ENCODE measurements around the gene KRT3.

KRT3 gene

DNA sequence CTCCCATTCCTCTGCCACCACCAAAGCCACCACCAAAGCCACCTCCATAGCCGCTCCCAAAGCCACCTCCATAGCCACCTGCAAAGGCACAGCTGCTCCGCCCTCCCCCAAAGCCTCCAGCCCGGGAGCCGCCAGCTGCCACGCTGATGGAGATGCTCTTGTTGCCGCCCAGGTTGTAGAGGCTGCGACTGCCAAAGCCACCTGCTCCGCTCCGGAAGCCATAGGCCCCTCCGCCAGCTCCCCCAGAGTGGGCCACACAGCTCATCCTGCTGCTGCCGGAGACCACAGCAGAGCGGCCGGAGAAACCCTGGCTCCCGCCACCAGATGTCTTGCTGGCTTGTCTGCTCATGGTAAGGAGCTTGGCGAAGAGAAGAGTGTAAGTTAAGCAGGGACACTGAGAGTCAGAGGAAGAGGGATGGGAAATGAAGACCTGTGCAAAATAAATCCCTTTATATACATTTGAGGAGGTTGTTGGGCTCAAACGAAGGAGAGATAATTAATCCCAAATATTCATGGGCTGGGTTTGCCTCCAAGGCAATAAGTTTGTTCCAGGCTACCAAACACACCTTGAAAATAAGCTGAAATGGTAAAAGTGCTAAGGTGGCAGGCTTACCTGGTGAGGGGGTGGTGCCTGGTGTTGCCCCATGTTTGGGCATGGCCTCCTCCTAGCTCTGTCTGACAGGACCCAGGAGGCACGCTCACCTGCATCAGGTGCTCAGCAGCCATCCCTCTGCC, at the start of gene KRT3:
Gene KRT3, minus strand, starts transcription at position 424 of the 735 bp plus-strand sequence. Its CDS starts 75 bp downstream, at position 349.
- no peak for DNase-seq

DNA sequence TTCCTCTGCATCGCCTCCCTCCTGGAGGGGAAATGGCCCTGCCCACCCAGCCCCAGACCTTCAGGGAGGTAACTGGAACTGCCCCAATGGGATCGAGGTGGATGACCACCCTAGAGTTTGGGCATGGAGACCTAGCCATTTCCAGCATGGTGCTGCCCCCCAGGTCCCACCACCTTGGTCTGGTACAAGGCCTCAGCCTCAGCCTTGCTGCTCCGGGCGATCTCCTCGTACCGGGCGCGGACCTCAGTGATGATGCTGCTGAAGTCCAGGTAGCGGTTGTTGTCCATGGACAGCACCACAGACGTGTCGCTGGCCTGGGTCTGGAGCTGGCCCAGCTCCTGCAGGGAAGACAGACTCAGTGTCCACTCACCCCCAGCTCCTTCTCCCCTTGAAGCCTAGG, 48.5 kb upstream of the KRT3 start:
- no peak for DNase-seq

- DNase-seq: no peak
Observed at GRCh38 chr12:52839436-52840105, 43.7 kb upstream of the KRT3 start.

DNA sequence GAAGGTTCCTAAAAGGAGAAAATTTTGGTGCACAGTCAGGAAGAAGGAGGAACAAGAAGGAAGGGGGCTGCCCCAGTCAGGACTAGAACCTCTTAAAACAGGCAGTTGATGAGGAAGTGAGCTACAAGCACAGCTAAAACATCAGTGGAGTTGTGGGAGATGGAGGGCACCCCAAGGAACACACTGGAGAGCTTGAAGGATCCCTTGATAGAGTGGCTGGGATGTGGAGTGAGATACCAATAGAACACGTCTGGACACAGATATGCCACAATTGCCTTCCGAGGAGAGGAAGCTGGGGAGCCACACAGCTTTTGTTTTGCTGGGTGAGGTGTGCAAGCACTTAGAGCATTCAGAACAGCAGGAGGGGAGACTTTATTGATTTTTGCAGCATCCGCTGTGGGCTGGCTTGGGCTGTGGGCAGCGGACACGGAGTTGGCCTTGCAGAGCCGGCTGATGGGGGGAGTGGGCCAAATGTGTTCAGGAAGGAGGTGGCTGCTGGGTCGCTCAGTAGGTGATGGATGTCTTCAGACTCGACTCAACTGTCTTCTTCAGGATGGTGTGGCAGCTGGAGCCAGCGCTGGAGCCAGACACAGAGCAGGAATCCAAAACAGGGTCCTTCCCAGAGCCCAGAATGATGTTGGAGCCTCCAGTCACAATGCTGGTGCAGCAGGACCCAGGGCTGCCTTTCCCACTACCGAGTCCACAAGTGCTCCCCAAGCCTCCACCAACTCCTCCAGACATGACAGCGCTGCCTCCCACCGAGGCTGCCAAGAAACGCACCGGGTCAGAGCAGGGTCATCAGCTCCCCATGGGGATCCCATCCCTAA, 42.9 kb upstream of the KRT3 start:
- no peak for DNase-seq

DNA sequence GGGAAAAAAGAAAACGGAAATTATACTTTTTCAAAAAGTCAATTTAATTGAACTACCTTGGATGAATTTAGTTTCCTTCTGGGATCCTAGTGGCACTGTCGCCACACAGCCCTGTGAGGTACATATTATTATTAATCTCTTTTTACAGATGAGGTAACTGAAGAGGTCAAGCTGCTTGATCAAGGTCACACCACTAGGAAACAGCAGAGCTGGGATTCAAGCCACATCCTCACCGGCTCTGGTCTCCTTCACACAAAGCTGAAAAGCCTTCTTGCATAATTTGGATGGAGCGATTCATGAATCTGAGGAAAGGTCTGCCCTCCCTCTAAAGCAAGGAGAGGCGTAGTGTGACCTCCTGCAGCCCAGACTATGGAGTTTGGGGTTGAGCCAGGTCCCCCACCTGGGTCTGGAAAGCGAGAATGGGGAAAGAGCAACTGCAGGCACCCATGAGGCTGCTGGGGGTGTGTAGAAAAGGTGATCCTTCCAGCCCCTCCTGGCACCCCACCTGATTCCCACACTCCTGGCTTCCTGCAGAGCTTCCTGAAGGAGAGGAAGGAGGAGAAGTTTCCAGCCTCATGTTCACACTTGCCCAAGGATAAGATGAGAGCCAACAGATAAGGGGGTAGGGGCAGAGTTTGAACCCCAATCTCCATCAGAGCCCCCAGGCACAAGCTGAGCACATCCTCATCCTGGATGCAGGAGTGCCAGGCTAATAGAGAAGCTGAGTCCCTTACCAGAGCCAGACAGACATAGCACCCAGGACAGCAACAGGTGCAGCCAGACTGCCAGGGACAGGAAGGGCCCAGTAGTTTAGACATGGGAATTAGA, 42.1 kb upstream of the KRT3 start:
- no peak for DNase-seq

GRCh38 chr12:52837413-52837741, 41.5 kb upstream of the KRT3 start:
- DNase-seq: peak; percentile 33

GRCh38 chr12:52836491-52837412, 40.8 kb upstream of the KRT3 start:
- DNase-seq: no peak

- DNase-seq: peak; percentile 83
Observed at GRCh38 chr12:52836042-52836466, 40.1 kb upstream of the KRT3 start.

- peak; percentile 47 for DNase-seq
Observed at GRCh38 chr12:52835271-52836041, 39.5 kb upstream of the KRT3 start.

DNA sequence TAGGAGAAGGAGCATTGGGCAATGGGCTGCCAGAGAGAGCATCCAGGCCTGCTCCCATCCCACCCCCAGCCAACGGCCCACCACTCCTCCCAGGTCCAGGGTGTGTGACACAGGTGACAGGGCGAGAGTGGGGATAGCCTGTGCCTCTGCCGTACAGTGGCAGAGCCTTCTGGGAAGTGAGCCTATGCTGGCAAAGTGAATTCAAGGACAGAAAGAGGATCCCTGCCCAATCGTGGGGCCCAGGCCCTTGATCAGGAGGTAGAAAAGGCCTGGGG, 38.7 kb upstream of the KRT3 start:
- DNase-seq: no peak

DNA sequence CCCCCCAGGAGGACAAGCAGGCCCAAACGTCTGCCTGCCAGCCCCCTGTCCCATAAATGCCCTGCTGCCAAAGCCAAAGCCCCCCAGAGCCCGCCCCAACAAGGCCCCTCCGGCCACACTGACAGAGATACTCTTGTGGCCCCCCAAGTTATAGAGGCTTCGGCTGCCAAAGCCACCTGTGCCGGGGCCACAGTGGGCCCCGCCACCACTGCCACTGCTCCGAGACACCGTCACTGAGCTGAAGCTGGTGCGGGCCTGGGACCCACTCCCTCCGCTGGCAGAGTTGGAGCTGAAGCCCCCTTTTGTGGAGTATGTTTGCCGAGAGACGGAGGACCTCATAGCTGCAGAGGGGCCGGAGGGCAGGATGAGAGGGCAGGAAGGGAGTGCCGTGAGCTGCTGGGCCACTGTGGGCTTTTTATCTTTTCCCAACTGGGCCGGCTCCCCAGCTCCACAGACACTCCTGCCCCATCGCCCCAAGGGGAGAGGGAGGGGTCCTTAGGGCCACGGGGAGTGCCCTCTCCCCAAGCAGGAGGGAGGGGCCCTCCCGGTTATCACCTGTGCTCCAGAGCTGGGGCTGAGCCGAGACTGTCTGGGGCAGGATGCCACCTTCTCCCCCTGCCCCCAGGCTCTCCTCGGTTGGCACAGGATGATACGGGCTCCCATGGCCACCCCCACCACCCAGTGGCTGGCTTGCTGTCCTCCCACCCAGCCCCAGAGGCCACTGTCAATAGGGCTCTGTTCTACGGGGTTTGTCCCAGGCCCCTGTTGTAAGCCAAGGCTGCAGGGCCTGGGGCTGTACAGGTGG, 38.2 kb upstream of the KRT3 start, which contains the start of gene KRT79:
Gene KRT79, minus strand, starts transcription at position 390 of the 805 bp plus-strand sequence. Its CDS starts 51 bp downstream, at position 339.
- no peak for DNase-seq

GRCh38 chr12:52832985-52833905, 37.3 kb upstream of the KRT3 start:
- no peak for DNase-seq

DNA sequence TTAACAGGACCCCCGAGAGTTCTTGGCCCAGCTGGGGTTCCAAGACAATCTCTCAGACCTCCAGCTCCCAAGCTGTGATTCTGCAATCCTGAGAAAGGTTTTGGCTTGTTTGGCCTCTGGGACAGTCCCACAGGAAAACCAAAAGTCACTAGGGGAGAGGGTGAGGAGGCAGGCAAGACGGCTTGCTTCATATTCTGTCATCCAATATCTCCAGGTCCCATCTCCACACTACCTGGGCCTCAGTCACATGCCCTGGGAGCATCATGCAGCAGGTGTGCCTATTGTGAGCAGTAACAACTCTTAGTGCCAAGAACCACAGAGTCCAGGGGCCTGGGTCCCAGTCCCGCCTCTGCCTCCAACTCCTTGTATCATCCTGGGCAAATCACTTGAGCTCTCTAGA, 36.5 kb upstream of the KRT3 start:
- no peak for DNase-seq

DNA sequence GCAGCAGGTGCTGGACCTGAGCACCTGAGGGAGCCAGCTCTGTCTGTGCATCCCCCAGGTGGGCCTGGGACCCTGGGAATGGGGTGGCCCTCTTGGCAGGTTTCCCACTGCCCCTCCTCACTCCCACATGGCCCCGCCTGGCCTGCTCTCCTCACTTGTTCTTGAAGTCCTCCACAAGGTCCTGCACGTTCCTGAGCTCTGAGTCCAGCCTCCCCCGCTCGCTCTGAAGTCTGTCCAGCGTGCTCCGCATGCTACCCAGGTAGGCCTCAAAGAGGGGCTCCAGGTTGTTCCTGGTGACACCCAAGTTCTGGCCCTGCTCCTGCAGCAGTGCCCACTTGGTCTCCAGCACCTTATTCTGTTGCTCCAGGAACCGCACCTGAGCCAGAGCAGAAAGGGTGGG, 35.3 kb upstream of the KRT3 start:
- no peak for DNase-seq

DNA sequence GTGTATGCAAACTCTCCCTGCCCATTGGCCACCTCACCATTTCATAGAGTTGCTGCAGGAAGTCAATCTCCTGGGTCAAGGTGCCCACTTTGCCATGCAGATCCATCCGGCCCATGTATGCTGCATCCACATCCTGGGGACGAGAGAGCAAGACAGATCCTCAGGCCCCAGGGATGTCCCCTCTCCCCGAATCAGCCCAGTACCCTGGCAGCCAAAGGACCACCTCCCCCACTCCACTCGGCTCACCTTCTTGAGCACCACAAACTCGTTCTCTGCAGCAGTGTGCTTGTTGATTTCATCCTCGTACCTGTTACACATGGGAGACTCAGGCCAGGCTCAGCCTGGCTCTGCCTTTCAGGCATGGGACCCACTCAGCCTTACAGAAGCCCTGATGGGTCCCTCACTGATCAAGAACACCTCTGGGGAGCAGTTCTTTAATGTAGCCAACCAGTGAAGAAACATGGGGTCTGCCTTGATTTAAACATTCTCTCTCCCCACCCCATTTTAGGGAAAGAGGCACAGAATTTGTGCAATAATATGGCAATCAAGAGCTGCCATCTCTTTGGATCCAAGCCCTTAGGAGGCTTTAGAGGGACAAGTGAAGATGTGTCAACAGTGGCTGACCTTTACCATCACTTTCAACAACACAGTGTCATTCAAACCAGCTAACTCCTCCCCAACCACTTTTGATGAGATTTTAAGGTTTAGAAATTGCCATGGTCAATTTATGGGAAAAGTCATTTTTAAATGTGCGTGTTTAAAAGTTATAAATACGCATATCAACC, 34.3 kb upstream of the KRT3 start:
- DNase-seq: no peak

DNA sequence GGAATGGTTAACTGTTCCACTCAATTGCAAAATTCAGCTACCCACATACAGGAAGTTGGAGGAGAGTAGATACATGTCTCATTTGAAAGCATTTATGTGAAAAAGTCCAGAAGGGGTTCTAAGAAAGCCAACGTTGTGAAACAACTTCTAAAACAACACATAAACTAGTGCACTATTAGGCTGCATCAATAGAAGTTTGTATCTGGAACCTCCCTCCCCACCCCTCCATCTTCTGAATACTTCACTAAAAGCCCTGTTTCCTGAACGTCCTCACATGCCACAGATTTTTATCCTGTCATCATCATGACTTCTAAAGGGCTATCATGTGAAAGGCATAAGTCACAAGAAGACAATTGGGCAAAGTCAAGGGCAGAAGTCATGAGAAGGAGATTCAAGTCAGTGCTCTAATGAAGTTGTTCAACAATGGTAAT, 32.7 kb upstream of the KRT3 start:
- no peak for DNase-seq

DNA sequence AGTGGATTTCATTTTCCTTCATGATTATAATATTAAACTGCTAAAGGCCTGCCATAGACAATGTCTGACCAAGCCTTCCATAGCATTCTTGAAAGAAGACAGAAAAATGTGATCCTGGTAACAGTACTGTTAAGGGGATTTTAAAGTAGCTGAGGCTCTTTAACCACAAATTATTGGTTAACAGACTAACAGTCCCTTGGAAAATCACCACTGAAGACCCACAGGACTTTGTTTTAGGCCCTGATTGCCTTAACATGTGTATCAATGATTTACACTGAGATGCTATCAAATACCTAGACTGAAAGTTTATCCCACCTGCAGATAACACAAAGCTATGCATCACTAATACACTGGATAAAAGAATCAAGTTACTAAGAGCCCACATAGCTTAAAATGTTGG, 32.2 kb upstream of the KRT3 start:
- DNase-seq: no peak

DNA sequence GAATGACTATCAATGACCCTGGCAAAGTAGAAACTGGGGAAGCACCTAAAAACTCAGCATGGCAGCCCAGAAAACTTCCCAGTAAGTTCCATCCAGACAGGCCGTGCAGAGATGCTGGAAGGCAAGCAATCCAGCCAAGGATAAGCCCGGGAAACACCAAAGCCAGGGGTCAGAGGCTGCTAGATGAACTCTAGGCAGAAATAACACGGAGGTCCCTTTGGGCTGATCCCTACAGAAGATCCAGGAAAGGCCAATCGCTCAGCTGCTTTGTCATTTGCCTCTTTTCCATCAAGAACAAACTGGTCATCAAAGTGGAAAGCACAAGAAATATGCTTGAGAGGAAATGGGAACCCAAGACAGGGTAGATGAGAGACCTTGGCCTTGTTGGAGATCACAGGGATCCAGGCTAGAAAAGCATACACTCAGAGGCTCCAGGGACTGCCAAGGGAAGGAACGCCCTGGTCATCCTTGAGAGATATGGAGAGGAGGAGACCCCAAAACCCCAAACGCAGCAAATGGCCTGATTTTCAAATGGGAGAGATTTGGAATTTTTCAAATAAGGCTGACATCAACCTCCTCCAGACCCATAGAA, 31.7 kb upstream of the KRT3 start:
- no peak for DNase-seq

Measured in stimulated activated CD8-positive, alpha-beta memory T cell treated with anti-CD3 and anti-CD28 coated beads, Interleukin-4, amount 100 ng/mL, for 48 hours (primary cell).